HepG2 (cell line): ENCODE measurements around the gene CACNG7. TPM values are rescaled to one million over a fixed set of nuclear protein-coding genes. Genes with fewer than 3 reads are reported as not detected.

Experiments
- ATAC-seq: fragments of 200-7000 bp; cut with Tn5 transposase; 3 replicates; pipeline ENCODE4 v1.9.1; 2020; ENCODE audit warnings: mild to moderate bottlenecking, moderate library complexity
- BruUV-seq: library from RNA; stranded (reverse); fragments of 400-500 nt; replicated peaks from 2 replicates; lab custom pipeline; 2021; lab: Mats Ljungman, UMichigan
- CTCF ChIA-PET: fragments of 300-600 bp; formaldehyde crosslinking; extraction: SDS; loops from one replicate; lab custom pipeline; 2021; ENCODE audit warnings: low total read pairs, inconsistent platforms, low intra/inter-chr PET ratio; lab: Yijun Ruan, JAX
- POLR2A ChIA-PET: fragments of 350-600 bp; sonication (Branson Sonifier 250); formaldehyde crosslinking; loops from one replicate; lab custom pipeline; 2020; ENCODE audit warnings: antibody characterized with exemption, inconsistent platforms; lab: Yijun Ruan, JAX
- DNase-seq: peaks from one replicate; pipeline ENCODE4 v3.0.0-alpha.2; 2015; ENCODE audit warnings: low spot score
- FAIRE-seq: peaks from 3 replicates; lab custom pipeline; 2011; peaks lifted over from hg19 to GRCh38; lab: Jason Lieb, UNC
- H2AFZ ChIP-seq: one replicate; pipeline ENCODE4 v1.6.1; 2011; ENCODE audit warnings: low read length, inconsistent platforms
- H3K27ac ChIP-seq: fragments of 300-600 bp; 3 replicates; pipeline ENCODE4 v1.8.0; 2011; ENCODE audit warnings: mixed run types, mild to moderate bottlenecking, mixed read lengths, low read length, inconsistent platforms; ENCODE audit not compliant: insufficient read depth; ENCODE audit errors: extremely low read length
- H3K27me3 ChIP-seq, 2 experiments: fragments of 200-600 bp in 1 of 2; 2 replicates in 1 of 2; 3 replicates in 1 of 2; pipeline versions ENCODE4 v1.6.0 to v1.8.0; 2011; ENCODE audit warnings: low read length in 2 of 2, mild to moderate bottlenecking in 2 of 2, moderate library complexity in 2 of 2, inconsistent platforms in 1 of 2; ENCODE audit not compliant: insufficient read depth in 2 of 2, control insufficient read depth in 1 of 2
- H3K36me3 ChIP-seq, 2 experiments: fragments of 200-600 bp in 1 of 2; replicated peaks in 1 of 2; 2 replicates in 1 of 2; 3 replicates in 1 of 2; pipeline versions ENCODE4 v1.5.1 to v1.8.0; 2011; ENCODE audit warnings: low read length in 2 of 2, inconsistent platforms in 1 of 2; ENCODE audit not compliant: insufficient read depth in 2 of 2, control insufficient read depth in 1 of 2
- H3K4me1 ChIP-seq: 2 replicates; pipeline ENCODE4 v1.5.1; 2012; ENCODE audit warnings: low read length, inconsistent platforms; ENCODE audit not compliant: insufficient read depth
- H3K4me2 ChIP-seq: 2 replicates; pipeline ENCODE4 v1.6.0; 2011; ENCODE audit warnings: low read depth, low read length, inconsistent platforms
- H3K4me3 ChIP-seq, 3 experiments: fragments of 200-600 bp in 1 of 3; sonication (generic), shearing (Covaris generic) in 1 of 3; replicated peaks in 1 of 3; 2 replicates each; pipeline ENCODE4 v1.5.1; 2011 to 2016; ENCODE audit warnings: low read length in 3 of 3, inconsistent platforms in 2 of 3, low read depth in 2 of 3, mild to moderate bottlenecking in 2 of 3, control low read depth in 1 of 3, mixed read lengths in 1 of 3; ENCODE audit not compliant: insufficient read depth in 1 of 3
- H3K79me2 ChIP-seq: one replicate; pipeline ENCODE4 v1.6.1; 2011; ENCODE audit warnings: low read length, inconsistent platforms; ENCODE audit not compliant: insufficient read depth
- H3K9ac ChIP-seq: 2 replicates; pipeline ENCODE4 v1.6.0; 2011; ENCODE audit warnings: mild to moderate bottlenecking, low read depth, low read length, inconsistent platforms; ENCODE audit not compliant: insufficient read depth
- H3K9me3 ChIP-seq: 2 replicates; pipeline ENCODE4 v1.5.1; 2012; ENCODE audit warnings: mild to moderate bottlenecking, low read length
- H4K20me1 ChIP-seq: 2 replicates; pipeline ENCODE4 v1.6.0; 2011; ENCODE audit warnings: inconsistent platforms, mild to moderate bottlenecking, low read length, moderate library complexity; ENCODE audit not compliant: insufficient read depth
- JUNB ChIP-seq: sonication (generic); formaldehyde crosslinking; IDR thresholded peaks from 2 replicates; pipeline ENCODE4 v1.8.0; 2022; ENCODE audit warnings: missing genetic modification reagents, mild to moderate bottlenecking, borderline replicate concordance
- NCOA5 ChIP-seq: sonication (generic); formaldehyde crosslinking; IDR thresholded peaks from 2 replicates; pipeline ENCODE4 v1.4.0; 2020; ENCODE audit warnings: missing genetic modification reagents
- NFYB ChIP-seq: sonication (generic); formaldehyde crosslinking; IDR thresholded peaks from 2 replicates; pipeline ENCODE4 v1.4.0; 2020; ENCODE audit warnings: missing genetic modification reagents
- NFYC ChIP-seq: IDR thresholded peaks from 2 replicates; pipeline ENCODE4 v1.6.1; 2016; ENCODE audit warnings: missing genetic modification reagents, missing compliant biosample characterization
- NR2C2 ChIP-seq: sonication (generic); formaldehyde crosslinking; IDR thresholded peaks from 2 replicates; pipeline ENCODE4 v1.4.0; 2020; ENCODE audit warnings: missing genetic modification reagents, mild to moderate bottlenecking, moderate library complexity, borderline replicate concordance
- PHF5A ChIP-seq: IDR thresholded peaks from one replicate; pipeline ENCODE4 v1.6.1; 2018; ENCODE audit warnings: low read depth, missing genetic modification reagents; ENCODE audit not compliant: unreplicated experiment
- RELA ChIP-seq: sonication (generic); formaldehyde crosslinking; IDR thresholded peaks from 2 replicates; pipeline ENCODE4 v1.4.0; 2020; ENCODE audit warnings: missing genetic modification reagents
- SIX4 ChIP-seq: sonication (generic); formaldehyde crosslinking; IDR thresholded peaks from 2 replicates; pipeline ENCODE4 v1.4.0; 2020; ENCODE audit warnings: missing genetic modification reagents
- ZKSCAN5 ChIP-seq: sonication (generic); formaldehyde crosslinking; IDR thresholded peaks from 2 replicates; pipeline ENCODE4 v1.5.1; 2020; ENCODE audit warnings: mild to moderate bottlenecking, missing genetic modification reagents
- ZNF12 ChIP-seq: sonication (generic); formaldehyde crosslinking; IDR thresholded peaks from 2 replicates; pipeline ENCODE4 v1.5.0; 2020; ENCODE audit warnings: missing genetic modification reagents
- WGBS: methylation state at CpG from one replicate; pipeline ENCODE4 v1.1.6; 2017; ENCODE audit warnings: low lambda C conversion rate; 5-methylcytosine and 5-hydroxymethylcytosine counted together
- in situ Hi-C: cut with HindIII; loops from 2 replicates; pipeline ENCODE4 v1.10.0; 2017; ENCODE audit warnings: low pct_unique_long_range_greater_than_20kb; ENCODE audit not compliant: extremely low pct_ligation_motif_present
- intact Hi-C: fragments of 100-400 bp; cut with micrococcal nuclease; formaldehyde crosslinking; loops from one replicate; pipeline ENCODE4 v1.10.0; 2022; ENCODE audit not compliant: unreplicated experiment
- polyA plus RNA-seq, 8 experiments: library from polyadenylated mRNA; depleted of rRNA in 3 of 8; stranded (reverse) in 7 of 8; unstranded in 1 of 8; fragments of >200 nt; fragmentation: Illumina TruSeq in 4 of 8; extraction: Trizol in 4 of 8; gene quantifications; 2 replicates each; pipeline versions ENCODE4 v1.2.1 to v1.2.3, GENCODE V29; 2011 to 2016; ENCODE audit warnings: low read depth in 4 of 8, missing spikeins in 1 of 8, mixed read lengths in 1 of 8; ENCODE audit not compliant: insufficient read depth in 1 of 8
- total RNA-seq, 5 experiments: library from RNA; depleted of rRNA; stranded (reverse); fragments of >200 nt; fragmentation: Illumina TruSeq; extraction: Trizol; gene quantifications; 2 replicates each; pipeline ENCODE4 v1.2.3, GENCODE V29; 2016; ENCODE audit warnings: low read depth in 1 of 5
- TF ChIP-seq, protein P1 (sequence below): sonication (generic); formaldehyde crosslinking; conservative IDR thresholded peaks from 2 replicates; pipeline ENCODE4 v1.4.0; 2020; ENCODE audit warnings: mild to moderate bottlenecking, missing genetic modification reagents, moderate library complexity
- TF ChIP-seq, protein P2 (sequence below): sonication (generic); formaldehyde crosslinking; IDR thresholded peaks from 2 replicates; pipeline ENCODE4 v1.4.0; 2020; ENCODE audit warnings: missing genetic modification reagents, mild to moderate bottlenecking, borderline replicate concordance

Gene CACNG7
- total and polyA plus RNA-seq, 2 of the 13 experiments (the other 11 are each of a cell fraction or from before 2014, with no cell fraction given), result not detected

DNA sequence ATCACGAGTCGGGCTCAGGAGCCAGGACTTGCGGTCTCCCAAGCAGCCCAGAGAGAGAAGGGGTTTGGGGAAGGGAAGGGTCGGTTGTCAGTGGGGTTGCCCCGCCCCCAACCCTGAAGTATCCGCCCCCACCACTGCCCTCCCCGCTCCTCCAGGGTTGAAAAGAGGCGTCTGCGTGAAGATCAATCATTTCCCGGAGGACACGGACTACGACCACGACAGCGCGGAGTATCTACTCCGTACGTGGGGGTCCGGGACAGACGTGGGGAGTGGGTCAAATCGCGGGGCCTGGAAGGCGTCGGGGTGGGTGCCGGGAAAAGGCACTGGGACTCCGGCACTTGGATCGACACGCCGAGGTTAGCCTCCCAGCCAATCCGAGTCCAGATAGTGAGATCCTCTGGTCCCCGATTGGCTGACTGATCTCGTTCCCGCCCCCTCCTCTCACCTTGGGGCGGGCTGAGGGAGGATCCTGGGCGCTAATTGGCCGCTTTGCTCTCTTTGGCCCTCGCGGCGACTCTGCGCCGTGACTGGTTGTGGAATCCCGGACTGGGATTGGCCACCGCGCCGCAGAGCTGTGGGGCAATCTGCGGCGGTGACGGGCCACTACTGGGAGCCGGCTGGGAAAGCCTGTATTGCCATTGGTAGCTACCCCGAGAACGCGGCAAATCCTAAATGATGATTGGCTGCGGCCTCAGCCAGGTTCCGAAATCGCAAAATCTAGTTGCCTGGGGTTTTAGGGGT is 69.1 kb downstream of the CACNG7 start:
- ChIA-PET CTCF (no interaction called here), POLR2A (no interaction called here)
- 58% methylated on average over 49 of the region's 54 CpGs for WGBS
- TF ChIP-seq NR2C2 (CRISPR knock-in tag) (no peak), ZKSCAN5 (CRISPR knock-in tag) (no peak), NCOA5 (CRISPR knock-in tag) (no peak), NFYC (peak; percentile 63; the same call in 1 of the 2 replicates), NFYB (peak; percentile 70), ZNF12 (CRISPR knock-in tag) (no peak), SIX4 (CRISPR knock-in tag) (no peak), JUNB (CRISPR knock-in tag) (no peak), PHF5A (CRISPR knock-in tag) (no peak), RELA (no peak)
- TF ChIP-seq, protein P1, sequence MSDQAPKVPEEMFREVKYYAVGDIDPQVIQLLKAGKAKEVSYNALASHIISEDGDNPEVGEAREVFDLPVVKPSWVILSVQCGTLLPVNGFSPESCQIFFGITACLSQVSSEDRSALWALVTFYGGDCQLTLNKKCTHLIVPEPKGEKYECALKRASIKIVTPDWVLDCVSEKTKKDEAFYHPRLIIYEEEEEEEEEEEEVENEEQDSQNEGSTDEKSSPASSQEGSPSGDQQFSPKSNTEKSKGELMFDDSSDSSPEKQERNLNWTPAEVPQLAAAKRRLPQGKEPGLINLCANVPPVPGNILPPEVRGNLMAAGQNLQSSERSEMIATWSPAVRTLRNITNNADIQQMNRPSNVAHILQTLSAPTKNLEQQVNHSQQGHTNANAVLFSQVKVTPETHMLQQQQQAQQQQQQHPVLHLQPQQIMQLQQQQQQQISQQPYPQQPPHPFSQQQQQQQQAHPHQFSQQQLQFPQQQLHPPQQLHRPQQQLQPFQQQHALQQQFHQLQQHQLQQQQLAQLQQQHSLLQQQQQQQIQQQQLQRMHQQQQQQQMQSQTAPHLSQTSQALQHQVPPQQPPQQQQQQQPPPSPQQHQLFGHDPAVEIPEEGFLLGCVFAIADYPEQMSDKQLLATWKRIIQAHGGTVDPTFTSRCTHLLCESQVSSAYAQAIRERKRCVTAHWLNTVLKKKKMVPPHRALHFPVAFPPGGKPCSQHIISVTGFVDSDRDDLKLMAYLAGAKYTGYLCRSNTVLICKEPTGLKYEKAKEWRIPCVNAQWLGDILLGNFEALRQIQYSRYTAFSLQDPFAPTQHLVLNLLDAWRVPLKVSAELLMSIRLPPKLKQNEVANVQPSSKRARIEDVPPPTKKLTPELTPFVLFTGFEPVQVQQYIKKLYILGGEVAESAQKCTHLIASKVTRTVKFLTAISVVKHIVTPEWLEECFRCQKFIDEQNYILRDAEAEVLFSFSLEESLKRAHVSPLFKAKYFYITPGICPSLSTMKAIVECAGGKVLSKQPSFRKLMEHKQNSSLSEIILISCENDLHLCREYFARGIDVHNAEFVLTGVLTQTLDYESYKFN, result no peak
- TF ChIP-seq, protein P2, sequence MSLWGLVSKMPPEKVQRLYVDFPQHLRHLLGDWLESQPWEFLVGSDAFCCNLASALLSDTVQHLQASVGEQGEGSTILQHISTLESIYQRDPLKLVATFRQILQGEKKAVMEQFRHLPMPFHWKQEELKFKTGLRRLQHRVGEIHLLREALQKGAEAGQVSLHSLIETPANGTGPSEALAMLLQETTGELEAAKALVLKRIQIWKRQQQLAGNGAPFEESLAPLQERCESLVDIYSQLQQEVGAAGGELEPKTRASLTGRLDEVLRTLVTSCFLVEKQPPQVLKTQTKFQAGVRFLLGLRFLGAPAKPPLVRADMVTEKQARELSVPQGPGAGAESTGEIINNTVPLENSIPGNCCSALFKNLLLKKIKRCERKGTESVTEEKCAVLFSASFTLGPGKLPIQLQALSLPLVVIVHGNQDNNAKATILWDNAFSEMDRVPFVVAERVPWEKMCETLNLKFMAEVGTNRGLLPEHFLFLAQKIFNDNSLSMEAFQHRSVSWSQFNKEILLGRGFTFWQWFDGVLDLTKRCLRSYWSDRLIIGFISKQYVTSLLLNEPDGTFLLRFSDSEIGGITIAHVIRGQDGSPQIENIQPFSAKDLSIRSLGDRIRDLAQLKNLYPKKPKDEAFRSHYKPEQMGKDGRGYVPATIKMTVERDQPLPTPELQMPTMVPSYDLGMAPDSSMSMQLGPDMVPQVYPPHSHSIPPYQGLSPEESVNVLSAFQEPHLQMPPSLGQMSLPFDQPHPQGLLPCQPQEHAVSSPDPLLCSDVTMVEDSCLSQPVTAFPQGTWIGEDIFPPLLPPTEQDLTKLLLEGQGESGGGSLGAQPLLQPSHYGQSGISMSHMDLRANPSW (CRISPR knock-in tag), result no peak
- ATAC-seq (peak; percentile 27; the same call in 1 of the 3 replicates), DNase-seq (no peak), FAIRE-seq (no peak)
- Histone ChIP-seq H2AFZ (no peak overlapping the region), H4K20me1 (no peaks in the 10 kb centered on the region), H3K4me1 (no peaks in the 10 kb centered on the region), H3K79me2 (no peaks in the 10 kb centered on the region), H3K4me2 (no peak overlapping the region), H3K36me3 (no peaks in the 10 kb centered on the region), H3K27me3 (0 out of 5 replicates have a peak, but pooled peaks cover 0 to 9% of the 10 kb centered on the region in 2 experiments), H3K9me3 (no peaks in the 10 kb centered on the region), H3K9ac (no peak overlapping the region), H3K27ac (no peak overlapping the region), H3K4me3 (no peak overlapping the region)
- in situ Hi-C loops, result no loop called here
- BruUV-seq, result no TSS peak
- intact Hi-C loops, result no loop called here
